ENCODE data around the gene TARBP2. TPM values are rescaled to one million over a fixed set of nuclear protein-coding genes. Genes with fewer than 3 reads are reported as not detected.

The TARBP2 gene
- total RNA-seq, 1 donor from 2014 or later, result 23.8 TPM

Small RNAs within 50 kb of the gene (small RNA-seq; reads per million reads assigned to genes)
- not detected for gene AC023509.3 (ENCODE audit: low replicate concordance)

Other genes starting within 250 kb of the TARBP2 start
- gene ESPL1, start 233.0 kb upstream of the TARBP2 start, total RNA-seq, result 5.6 TPM
- gene PFDN5, start 205.7 kb upstream of the TARBP2 start, total RNA-seq, result 421 TPM
- 19.8 TPM for gene MYG1, start 201.6 kb upstream of the TARBP2 start, total RNA-seq
- 28.0 TPM for gene AAAS, start 179.7 kb upstream of the TARBP2 start, total RNA-seq
- 0.30 TPM for gene SP7, start 164.9 kb upstream of the TARBP2 start, total RNA-seq
- 43.6 TPM for gene SP1, start 121.1 kb upstream of the TARBP2 start, total RNA-seq
- gene AMHR2, start 77.4 kb upstream of the TARBP2 start, total RNA-seq, result not detected
- 18.2 TPM for gene PRR13, start 59.5 kb upstream of the TARBP2 start, total RNA-seq
- 304 TPM for gene PCBP2, start 49.2 kb upstream of the TARBP2 start, total RNA-seq
- 12.8 TPM for gene MAP3K12, start 1.8 kb upstream of the TARBP2 start, total RNA-seq
- gene NPFF, start 6.2 kb downstream of the TARBP2 start, total RNA-seq, result 0.59 TPM
- 23.7 TPM for gene ATF7, start 125.1 kb downstream of the TARBP2 start, total RNA-seq
- 115 TPM for gene ATP5MC2, start 174.8 kb downstream of the TARBP2 start, total RNA-seq
- 110 TPM for gene CALCOCO1, start 226.2 kb downstream of the TARBP2 start, total RNA-seq